ENCODE data around the gene ITM2C. TPM values are rescaled to one million over a fixed set of nuclear protein-coding genes. Genes with fewer than 3 reads are reported as not detected.

The ITM2C gene
- total and polyA plus RNA-seq, 9 of the 15 experiments (the other 6 are each of a cell fraction or from before 2014, with no cell fraction given): 0.49 to 58.8 (median 21.5) TPM

- FAIRE-seq: no peak
- BruUV-seq (replicated peaks): no TSS peak
- Histone ChIP-seq H3K9me3 (replicated peaks; ENCODE audit: control insufficient read depth, insufficient read depth, low read depth, low read length) (no peaks in the 10 kb centered on the region), H3K27me3 (ENCODE audit: control insufficient read depth in 2 of 2, insufficient read depth in 2 of 2, low read length in 2 of 2) (peaks cover 6 to 30% of the 10 kb centered on the region in 2 experiments; a peak in 4 of 5 replicates), H3K4me1 (replicated peaks in 1 of 2; ENCODE audit: control insufficient read depth in 2 of 2, insufficient read depth in 2 of 2, low read length in 2 of 2) (no peaks in the 10 kb centered on the region), H4K20me1 (replicated peaks; ENCODE audit: control insufficient read depth, insufficient read depth, low read length) (no peaks in the 10 kb centered on the region), H3K79me2 (ENCODE audit: control insufficient read depth, insufficient read depth, low read length) (no peaks in the 10 kb centered on the region), H2AFZ (ENCODE audit: low read depth, low read length) (no peak overlapping the region), H3K27ac (ENCODE audit: extremely low read depth, low read depth, low read length) (no peak overlapping the region), H3K9me1 (ENCODE audit: control insufficient read depth, insufficient read depth, low read length) (no peaks in the 10 kb centered on the region), H3K9ac (ENCODE audit: insufficient read depth in 1 of 2, low read depth in 2 of 2, low read length in 2 of 2) (no peak overlapping the region), H3K36me3 (ENCODE audit: control insufficient read depth, insufficient read depth, low read length) (no peaks in the 10 kb centered on the region), H3K4me3 (no peak overlapping the region), H3K4me2 (ENCODE audit: insufficient read depth, low read length) (no peak overlapping the region)
- in situ Hi-C loops (cut with MboI) (no loop called here), intact Hi-C loops (cut with micrococcal nuclease) (no loop called here)
- ATAC-seq: no peak
- CTCF ChIA-PET (ENCODE audit: low intra/inter-chr PET ratio): no interaction called here
- 6% methylated on average over 2 of the region's 2 CpGs for WGBS (ENCODE audit: insufficient coverage, low coverage, missing lambda C conversion rate)
- DNase-seq (ENCODE audit: extremely low read depth in 1 of 4, low spot score in 3 of 4): no peak
- POLR2A ChIA-PET: interaction anchor here (0.9 kb wide), 1 partner anchor 1209 kb away, joined by 3 read pairs; no protein-coding TSS in a partner anchor
- TF ChIP-seq JUNB (CRISPR knock-in tag; conservative IDR thresholded peaks at IDR 0.05): no peak
- no peak for TF ChIP-seq ZNF212 (CRISPR knock-in tag; IDR thresholded peaks at IDR 0.05)
- TF ChIP-seq ZNF175 (CRISPR knock-in tag; IDR thresholded peaks at IDR 0.05; ENCODE audit: low read depth): no peak
- TF ChIP-seq CREB3L1 (IDR thresholded peaks at IDR 0.05; ENCODE audit: borderline replicate concordance, low read depth): no peak
- no peak for TF ChIP-seq CAMTA2 (CRISPR knock-in tag; conservative IDR thresholded peaks at IDR 0.05)
- TF ChIP-seq SIX5 (IDR thresholded peaks at IDR 0.05; ENCODE audit: borderline replicate concordance in 1 of 2, insufficient read depth in 1 of 2, low read depth in 1 of 2, low read length in 2 of 2): no peak
- no peak for TF ChIP-seq ZBTB8A (IDR thresholded peaks at IDR 0.05; ENCODE audit: partially characterized antibody)
- no peak for TF ChIP-seq TCF7 (IDR thresholded peaks at IDR 0.05; ENCODE audit: borderline replicate concordance)
- TF ChIP-seq AFF4 (CRISPR knock-in tag; IDR thresholded peaks at IDR 0.05): no peak
- no peak for TF ChIP-seq THAP12 (CRISPR knock-in tag; IDR thresholded peaks at IDR 0.05)
- no peak for TF ChIP-seq MTF1 (CRISPR knock-in tag; IDR thresholded peaks at IDR 0.05; ENCODE audit: borderline replicate concordance)
- TF ChIP-seq ZNF174 (CRISPR knock-in tag; IDR thresholded peaks at IDR 0.05): no peak
- no peak for TF ChIP-seq U2AF1 (optimal IDR thresholded peaks at IDR 0.05; ENCODE audit: low read depth, low read length)
- no peak for TF ChIP-seq MECOM (CRISPR knock-in tag; IDR thresholded peaks at IDR 0.05)
These were observed 24.4 kb upstream of the ITM2C start for GRCh38 chr2:230840301-230840700.
